GM12878 (cell line): Measurements from ENCODE around the gene TMUB2. TPM values are rescaled to one million over a fixed set of nuclear protein-coding genes. Genes with fewer than 3 reads are reported as not detected.

Experiments
- ATAC-seq: fragments of 200-7000 bp; cut with Tn5 transposase; 3 replicates; pipeline ENCODE4 v1.9.1; 2020; ENCODE audit warnings: mild to moderate bottlenecking, moderate library complexity
- BruUV-seq: library from RNA; stranded (reverse); fragments of 400-500 nt; replicated peaks from 2 replicates; lab custom pipeline; 2021; lab: Mats Ljungman, UMichigan
- CTCF ChIA-PET: fragments of 300-600 bp; sonication (Branson Sonifier 250); formaldehyde crosslinking; extraction: SDS; loops from one replicate; lab custom pipeline; 2021; ENCODE audit warnings: inconsistent platforms; lab: Yijun Ruan, JAX
- POLR2A ChIA-PET: fragments of 350-600 bp; formaldehyde crosslinking; extraction: SDS; loops from one replicate; lab custom pipeline; 2021; ENCODE audit warnings: inconsistent platforms; lab: Charles Lee
- RAD21 ChIA-PET: fragments of 300-600 bp; sonication (Branson Sonifier 250); formaldehyde crosslinking; loops from one replicate; lab custom pipeline; 2023; ENCODE audit warnings: antibody characterized with exemption; ENCODE audit not compliant: unreplicated experiment; lab: Charles Lee
- SMC1A ChIA-PET: fragments of 300-600 bp; sonication (Branson Sonifier 250); formaldehyde crosslinking; loops from one replicate; lab custom pipeline; 2023; ENCODE audit not compliant: unreplicated experiment, uncharacterized antibody; lab: Charles Lee
- DNase-seq: peaks from one replicate; pipeline ENCODE4 v3.0.0-alpha.2; 2011; ENCODE audit warnings: low read depth, low spot score
- FAIRE-seq: peaks from 3 replicates; lab custom pipeline; 2011; peaks lifted over from hg19 to GRCh38; lab: Jason Lieb, UNC
- H2AFZ ChIP-seq: 2 replicates; pipeline ENCODE4 v1.6.0; 2011; ENCODE audit warnings: low read depth, low read length, control low read depth; ENCODE audit not compliant: control insufficient read depth
- H3K27ac ChIP-seq: 2 replicates; pipeline ENCODE4 v1.5.1; 2011; ENCODE audit warnings: control low read depth; ENCODE audit not compliant: control insufficient read depth, insufficient read depth
- H3K27me3 ChIP-seq, 2 experiments: replicated peaks in 1 of 2; 2 replicates each; pipeline versions ENCODE4 v1.6.0 to v1.6.1; 2011; ENCODE audit warnings: low read length in 1 of 2; ENCODE audit not compliant: control insufficient read depth in 2 of 2, insufficient read depth in 2 of 2
- H3K36me3 ChIP-seq, 2 experiments: 2 replicates each; pipeline ENCODE4 v1.5.1; 2011; ENCODE audit warnings: low read length in 1 of 2; ENCODE audit not compliant: control insufficient read depth in 2 of 2, insufficient read depth in 2 of 2
- H3K4me1 ChIP-seq: 2 replicates; pipeline ENCODE4 v1.6.1; 2011; ENCODE audit warnings: mild to moderate bottlenecking, low read length, moderate library complexity, mixed read lengths; ENCODE audit not compliant: control insufficient read depth, insufficient read depth
- H3K4me2 ChIP-seq: 2 replicates; pipeline ENCODE4 v1.6.0; 2011; ENCODE audit warnings: control low read depth; ENCODE audit not compliant: control insufficient read depth, insufficient read depth
- H3K4me3 ChIP-seq: fragments of 200-600 bp; sonication (generic); 2 replicates; pipeline ENCODE4 v1.5.1; 2016
- H3K79me2 ChIP-seq: 2 replicates; pipeline ENCODE4 v1.6.0; 2011; ENCODE audit warnings: low read length; ENCODE audit not compliant: control insufficient read depth, insufficient read depth
- H3K9ac ChIP-seq: 2 replicates; pipeline ENCODE4 v1.8.0; 2011; ENCODE audit warnings: low read length, control low read depth, mixed read lengths; ENCODE audit not compliant: control insufficient read depth, insufficient read depth
- H3K9me3 ChIP-seq: replicated peaks from 3 replicates; pipeline ENCODE4 v1.5.1; 2011; ENCODE audit warnings: mild to moderate bottlenecking, low read length; ENCODE audit not compliant: control insufficient read depth, insufficient read depth
- H4K20me1 ChIP-seq: 2 replicates; pipeline ENCODE4 v1.6.0; 2011; ENCODE audit not compliant: control insufficient read depth, insufficient read depth
- CREB1 ChIP-seq: IDR thresholded peaks from 2 replicates; pipeline ENCODE4 v1.6.1; 2012; ENCODE audit warnings: low read depth, mild to moderate bottlenecking, inconsistent platforms
- DPF2 ChIP-seq: fragments of 450-650 bp; IDR thresholded peaks from 2 replicates; pipeline ENCODE4 v1.6.1; 2017; ENCODE audit warnings: mild to moderate bottlenecking
- IKZF1 ChIP-seq: fragments of 450-650 bp; conservative IDR thresholded peaks from 2 replicates; pipeline ENCODE4 v1.6.1; 2017; ENCODE audit warnings: antibody characterized with exemption, mild to moderate bottlenecking
- LARP7 ChIP-seq: fragments of 450-650 bp; IDR thresholded peaks from 2 replicates; pipeline ENCODE4 v1.6.1; 2017; ENCODE audit warnings: mild to moderate bottlenecking
- PML ChIP-seq: IDR thresholded peaks from 2 replicates; pipeline ENCODE4 v1.6.1; 2012; ENCODE audit warnings: low read length, inconsistent platforms
- PRDM15 ChIP-seq: fragments of 450-650 bp; formaldehyde crosslinking; IDR thresholded peaks from 2 replicates; pipeline ENCODE4 v1.4.0; 2020; ENCODE audit warnings: mild to moderate bottlenecking, moderate library complexity
- RFX5 ChIP-seq: IDR thresholded peaks from 2 replicates; pipeline ENCODE4 v1.6.1; 2011; ENCODE audit warnings: low read depth, low read length, improper control_type of control experiment
- SUPT20H ChIP-seq: IDR thresholded peaks from 2 replicates; pipeline ENCODE4 v1.6.1; 2011; ENCODE audit warnings: low read depth, mild to moderate bottlenecking, low read length, moderate library complexity, borderline replicate concordance; ENCODE audit not compliant: control insufficient read depth
- ZNF24 ChIP-seq: fragments of 450-650 bp; IDR thresholded peaks from 2 replicates; pipeline ENCODE4 v1.6.1; 2017; ENCODE audit warnings: antibody characterized with exemption, mild to moderate bottlenecking
- ZNF687 ChIP-seq: fragments of 450-650 bp; IDR thresholded peaks from 2 replicates; pipeline ENCODE4 v1.6.1; 2017; ENCODE audit warnings: mild to moderate bottlenecking, moderate library complexity
- WGBS: methylation state at CpG from one replicate; pipeline ENCODE4 v1.1.6; 2016; ENCODE audit warnings: low lambda C conversion rate; ENCODE audit not compliant: insufficient replicate concordance, insufficient coverage; ENCODE audit errors: missing lambda C conversion rate; 5-methylcytosine and 5-hydroxymethylcytosine counted together
- in situ Hi-C: fragments of 300-500 bp; cut with MboI; formaldehyde crosslinking; loops from 9 replicates; pipeline ENCODE4 v1.14.3; 2018; ENCODE audit warnings: mixed read lengths
- intact Hi-C: fragments of 100-400 bp; cut with micrococcal nuclease; formaldehyde crosslinking; loops from one replicate; pipeline ENCODE4 v1.14.2; 2022; ENCODE audit not compliant: unreplicated experiment
- polyA plus RNA-seq, 11 experiments: library from polyadenylated mRNA; depleted of rRNA in 4 of 11; unstranded in 6 of 11; stranded (reverse) in 5 of 11; fragments of >200 nt; fragmentation: Nextera tagmentation in 4 of 11; fragmentation: Illumina TruSeq in 1 of 11; extraction: Ambion mirVana in 4 of 11; extraction: Trizol in 1 of 11; gene quantifications; 1 replicate in 1 of 11; 2 replicates in 10 of 11; pipeline versions ENCODE4 v1.2.1 to v1.2.3, GENCODE V29; 2011 to 2016; ENCODE audit warnings: inconsistent platforms in 2 of 11, missing spikeins in 2 of 11, low read depth in 1 of 11
- total RNA-seq, 4 experiments: library from RNA; depleted of rRNA in 3 of 4; stranded (reverse); fragments of >200 nt in 3 of 4; fragmentation: Illumina TruSeq in 1 of 4; extraction: Trizol in 1 of 4; gene quantifications; 2 replicates each; pipeline versions ENCODE4 v1.2.1 to v1.2.3, GENCODE V29; 2013 to 2021
- TF ChIP-seq, protein P1 (sequence below), 3 experiments: IDR thresholded peaks in 2 of 3; conservative IDR thresholded peaks in 1 of 3; 2 replicates each; pipeline ENCODE4 v1.5.1; 2011; ENCODE audit warnings: low read depth in 3 of 3, low read length in 3 of 3, mild to moderate bottlenecking in 3 of 3, control low read depth in 2 of 3, moderate library complexity in 2 of 3, inconsistent platforms in 1 of 3, mixed read lengths in 1 of 3; ENCODE audit not compliant: control insufficient read depth in 2 of 3, insufficient read depth in 1 of 3; ENCODE audit errors: extremely low read depth in 1 of 3

The TMUB2 gene
- total and polyA plus RNA-seq, 10 of the 15 experiments (the other 5 are each of a cell fraction or from before 2014, with no cell fraction given): 4.3 to 34.0 (median 20.0) TPM

DNA sequence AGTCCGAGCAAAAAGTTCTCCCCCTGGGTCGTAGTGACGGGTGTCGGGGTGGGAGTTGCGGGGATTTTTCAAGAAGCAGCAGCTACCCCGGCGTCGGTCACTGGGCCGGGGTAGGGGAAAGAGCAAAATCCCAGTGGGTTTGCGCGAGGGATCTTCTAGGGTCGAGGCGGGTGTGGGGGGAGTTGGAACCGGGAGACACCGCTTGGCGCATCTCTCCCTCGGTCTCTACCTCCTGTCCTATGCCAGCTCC, 35.0 kb downstream of the TMUB2 start (continued):
- no peak for TF ChIP-seq SUPT20H

DNA sequence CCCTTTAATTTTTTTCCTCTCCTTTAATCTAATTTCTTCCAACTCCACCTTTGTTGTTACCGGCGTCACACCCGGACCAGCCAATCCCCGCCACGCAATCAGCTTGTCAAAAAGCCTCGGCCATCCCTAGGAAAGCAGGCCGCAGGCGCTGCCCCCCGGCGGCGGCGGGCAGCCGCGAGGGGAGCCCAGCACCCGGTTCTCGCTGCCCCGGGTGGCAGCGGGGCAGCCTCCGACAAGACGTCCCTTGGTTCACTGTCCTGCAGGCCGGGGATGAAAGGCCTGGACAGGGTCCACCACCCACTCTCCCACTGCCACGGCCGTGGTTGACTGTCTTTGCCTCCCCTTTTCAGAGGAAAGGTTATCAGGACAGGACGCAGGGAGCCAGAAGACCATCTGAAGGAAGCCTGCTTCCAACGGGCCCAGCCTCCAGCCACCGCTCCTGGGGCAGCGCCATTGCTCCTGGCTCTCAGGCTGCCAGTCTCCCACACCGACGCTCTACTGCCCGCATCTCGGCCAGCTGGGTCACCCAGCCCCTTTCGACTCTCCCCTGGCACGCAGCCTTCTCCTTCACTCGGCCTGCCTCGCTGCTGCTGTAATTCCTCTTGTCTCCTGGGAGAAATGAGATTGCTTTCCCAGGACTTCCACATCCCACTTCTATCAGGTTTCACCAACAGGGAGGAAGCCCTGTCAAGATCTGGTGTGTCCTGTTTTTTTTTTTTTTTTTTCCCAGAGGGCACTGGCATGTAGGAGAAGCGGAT, 35.5 kb downstream of the TMUB2 start:
- Histone ChIP-seq H3K79me2 (peaks cover 45% of the 10 kb centered on the region), H3K36me3 (no peaks in the 10 kb centered on the region), H3K27me3 (no peaks in the 10 kb centered on the region), H3K27ac (peak overlapping the region; percentile 89), H2AFZ (peak overlapping the region; percentile 72), H3K4me1 (peaks cover 4% of the 10 kb centered on the region; the same call in 1 of the 2 replicates), H3K9me3 (no peaks in the 10 kb centered on the region), H3K4me2 (peak overlapping the region; percentile 93), H3K4me3 (peak overlapping the region; percentile 98), H4K20me1 (no peaks in the 10 kb centered on the region), H3K9ac (peak overlapping the region; percentile 88)
- FAIRE-seq (no peak), ATAC-seq (peak; percentile 6), DNase-seq (no peak)
- intact Hi-C loops (no loop called here), in situ Hi-C loops (loop anchor here (25.0 kb wide), 1 partner anchor 290 kb away; the partner anchor contains the start of gene GPATCH8)
- no TSS peak for BruUV-seq
- ChIA-PET POLR2A (interaction anchor here (0.6 to 2.1 kb wide), 16 partner anchors 12 to 150 kb away, joined by 3 to 26 read pairs (median 5); partner anchors contain the start of genes GRN, SLC25A39 and TMUB2), CTCF (interaction anchor here (0.6 to 2.9 kb wide), 16 partner anchors 8 to 177 kb away, joined by 3 to 19 read pairs (median 5); partner anchors contain the start of genes GRN and TMUB2), RAD21 (interaction anchor here (0.6 to 2.8 kb wide), 16 partner anchors 9 to 123 kb away, joined by 3 to 16 read pairs (median 4); partner anchors contain the start of genes GRN and TMUB2), SMC1A (interaction anchor here (0.7 to 1.9 kb wide), 7 partner anchors 8 to 123 kb away, joined by 3 to 8 read pairs (median 4); partner anchors contain the start of gene GRN)
- WGBS: 13% methylated on average over 30 of the region's 36 CpGs
- TF ChIP-seq ZNF24 (no peak), LARP7 (no peak), PML (no peak), IKZF1 (peak; percentile 27; the same call in 1 of the 2 replicates), DPF2 (0 out of 2 replicates have a peak, but pooled peaks have one; percentile 23), RFX5 (0 out of 2 replicates have a peak, but pooled peaks have one; percentile 11), CREB1 (peak; percentile 65; the same call in 1 of the 2 replicates), PRDM15 (CRISPR knock-in tag) (no peak), ZNF687 (0 out of 2 replicates have a peak, but pooled peaks have one; percentile 34)
- TF ChIP-seq, protein P1, sequence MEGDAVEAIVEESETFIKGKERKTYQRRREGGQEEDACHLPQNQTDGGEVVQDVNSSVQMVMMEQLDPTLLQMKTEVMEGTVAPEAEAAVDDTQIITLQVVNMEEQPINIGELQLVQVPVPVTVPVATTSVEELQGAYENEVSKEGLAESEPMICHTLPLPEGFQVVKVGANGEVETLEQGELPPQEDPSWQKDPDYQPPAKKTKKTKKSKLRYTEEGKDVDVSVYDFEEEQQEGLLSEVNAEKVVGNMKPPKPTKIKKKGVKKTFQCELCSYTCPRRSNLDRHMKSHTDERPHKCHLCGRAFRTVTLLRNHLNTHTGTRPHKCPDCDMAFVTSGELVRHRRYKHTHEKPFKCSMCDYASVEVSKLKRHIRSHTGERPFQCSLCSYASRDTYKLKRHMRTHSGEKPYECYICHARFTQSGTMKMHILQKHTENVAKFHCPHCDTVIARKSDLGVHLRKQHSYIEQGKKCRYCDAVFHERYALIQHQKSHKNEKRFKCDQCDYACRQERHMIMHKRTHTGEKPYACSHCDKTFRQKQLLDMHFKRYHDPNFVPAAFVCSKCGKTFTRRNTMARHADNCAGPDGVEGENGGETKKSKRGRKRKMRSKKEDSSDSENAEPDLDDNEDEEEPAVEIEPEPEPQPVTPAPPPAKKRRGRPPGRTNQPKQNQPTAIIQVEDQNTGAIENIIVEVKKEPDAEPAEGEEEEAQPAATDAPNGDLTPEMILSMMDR (IDR thresholded peaks at IDR 0.05 in 2 of 3, conservative IDR thresholded peaks at IDR 0.05 in 1 of 3; ENCODE audit: control insufficient read depth in 2 of 3, extremely low read depth in 1 of 3, insufficient read depth in 1 of 3, low read depth in 3 of 3, low read length in 3 of 3): peak in 2 of 3 experiments; percentile 13 to 19; a peak in 2 of 6 replicates
